NCI-H460 (cell line): ENCODE data around the gene SYNE1. TPM values are rescaled to one million over a fixed set of nuclear protein-coding genes. Genes with fewer than 3 reads are reported as not detected.
"Not testable (repeated sequence)": the region's sequence is repeated elsewhere in the genome, so short reads cannot be mapped to it uniquely, and the experiment has no call there.

Experiments
- DNase-seq: peaks from one replicate; pipeline ENCODE4 v3.0.0-alpha.2; 2016; ENCODE audit warnings: low read depth; ENCODE audit errors: extremely low read depth
- total RNA-seq: library from RNA; depleted of rRNA; stranded (reverse); fragments of >200 nt; shearing (Covaris generic); gene quantifications from 2 replicates; pipeline ENCODE4 v1.2.3, GENCODE V29; 2014

The SYNE1 gene
- total RNA-seq, 1 experiment from 2014 or later = 34.3 TPM

DNA sequence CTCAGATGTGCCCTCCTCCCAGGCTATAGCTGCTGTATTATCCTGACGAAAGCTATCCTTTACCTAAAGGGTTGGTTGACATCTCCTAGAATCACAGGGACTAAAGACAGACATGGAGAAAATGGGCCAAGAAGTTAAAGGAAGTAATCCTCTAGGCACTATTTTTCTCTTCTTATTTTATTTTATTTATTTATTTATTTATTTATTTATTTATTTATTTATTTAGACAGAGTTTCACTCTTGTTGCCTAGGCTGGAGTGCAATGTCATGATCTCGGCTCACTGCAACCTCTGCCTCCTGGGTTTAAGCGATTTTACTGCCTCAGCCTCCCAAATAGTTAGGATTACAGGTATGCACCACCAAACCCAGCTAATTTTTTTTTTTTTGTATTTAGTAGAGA lies 309.0 kb downstream of the SYNE1 start:
- DNase-seq = not testable (repeated sequence)

- DNase-seq = no peak
Observed at GRCh38 chr6:152323376-152323775, 313.8 kb downstream of the SYNE1 start.

DNA sequence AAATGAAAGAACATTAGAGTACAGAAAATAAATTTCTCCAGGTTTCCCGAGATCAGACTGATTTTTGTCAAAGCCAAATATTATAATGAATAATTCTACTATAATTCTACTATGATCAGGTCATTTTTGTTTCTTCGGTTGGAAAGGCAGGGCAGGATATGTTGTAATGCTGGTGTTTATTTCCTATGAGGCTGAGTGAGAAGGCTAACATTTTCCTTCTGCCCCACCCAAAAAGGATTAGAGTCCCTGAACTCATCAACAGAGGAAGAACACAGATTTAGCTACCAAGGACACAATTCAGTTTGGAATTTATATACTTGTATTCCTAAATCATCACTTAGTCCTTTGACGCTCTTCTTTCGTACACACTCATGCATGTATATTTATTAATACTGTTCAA lies 318.9 kb downstream of the SYNE1 start:
- no peak for DNase-seq

- DNase-seq = no peak
Observed at GRCh38 chr6:152316024-152316423, 321.1 kb downstream of the SYNE1 start.

DNA sequence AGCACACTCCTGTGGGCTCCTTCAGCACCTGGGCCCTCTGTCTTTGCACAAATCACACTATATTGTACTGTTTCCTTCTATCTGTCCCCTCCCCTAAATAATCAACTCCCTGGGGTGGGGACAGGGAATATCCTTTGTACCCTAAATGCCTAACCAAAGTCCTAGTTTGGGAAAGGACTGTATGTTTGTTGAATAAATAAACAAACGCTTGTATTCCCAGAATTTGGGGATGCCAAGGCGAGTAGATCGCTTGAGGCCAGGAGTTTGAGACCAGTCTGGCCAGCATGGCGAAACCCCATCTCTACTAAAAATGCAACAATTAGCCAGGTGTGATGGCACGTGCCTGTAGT lies 322.7 kb downstream of the SYNE1 start:
- DNase-seq = no peak

DNA sequence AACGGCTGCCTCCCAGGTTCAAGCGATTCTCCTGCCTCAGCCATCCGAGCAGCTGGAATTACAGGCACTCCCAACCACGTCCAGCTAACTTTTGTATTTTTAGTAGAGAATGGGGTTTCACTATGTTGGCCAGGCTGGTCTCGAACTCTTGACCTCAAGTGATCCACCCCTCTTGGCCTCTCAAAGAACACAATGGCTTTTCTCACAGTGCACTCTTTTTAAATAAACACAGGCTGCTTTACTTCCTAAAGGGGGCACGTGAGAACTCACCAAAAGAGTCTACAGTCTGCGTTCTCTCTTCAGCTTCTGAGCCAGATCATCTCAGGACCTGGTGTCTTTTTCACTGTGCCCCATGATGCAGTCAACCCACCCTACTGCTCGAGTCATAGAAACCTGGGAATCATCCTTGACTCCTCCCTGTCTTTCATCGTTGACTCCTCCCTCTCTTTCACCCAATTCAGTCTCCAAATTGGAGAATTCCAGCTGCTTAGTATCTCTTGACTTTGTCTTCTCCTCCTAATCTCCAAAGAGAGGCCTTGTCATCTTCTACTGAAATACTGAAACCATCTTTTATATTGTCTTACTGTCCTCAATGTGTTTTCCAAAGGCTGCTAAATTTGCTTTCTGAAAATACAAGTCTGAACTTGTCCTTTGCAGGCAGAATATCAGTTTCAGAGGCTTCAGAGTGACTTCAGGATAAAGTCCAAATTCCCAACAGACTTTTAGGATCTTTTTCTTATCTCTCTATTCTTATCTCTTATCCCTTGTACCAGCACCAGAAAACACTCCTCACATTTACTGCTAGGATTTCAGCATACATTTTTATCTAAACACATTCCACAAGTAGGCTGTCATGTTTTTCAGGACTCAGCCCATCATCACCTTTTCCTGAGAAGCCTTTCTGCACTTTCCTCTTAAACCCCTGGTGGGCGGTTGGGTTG lies 323.4 kb downstream of the SYNE1 start:
- no peak for DNase-seq

DNA sequence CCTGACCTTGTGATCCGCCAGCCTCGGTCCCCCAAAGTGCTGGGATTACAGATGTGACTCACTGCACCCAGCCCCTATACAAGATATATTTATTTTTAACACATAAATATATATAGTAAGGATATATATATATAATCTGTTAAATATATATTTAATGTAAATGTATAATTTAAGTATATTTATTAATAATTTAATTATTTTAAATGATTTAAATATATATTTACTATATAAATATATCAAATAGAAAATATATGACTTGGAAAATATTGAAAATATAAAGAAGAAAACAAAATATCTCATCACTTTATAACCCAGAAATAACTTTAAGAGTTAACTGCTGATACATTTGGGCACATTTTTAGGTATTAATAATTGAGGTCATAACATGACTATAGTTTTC lies 324.7 kb downstream of the SYNE1 start:
- DNase-seq = no peak

DNA sequence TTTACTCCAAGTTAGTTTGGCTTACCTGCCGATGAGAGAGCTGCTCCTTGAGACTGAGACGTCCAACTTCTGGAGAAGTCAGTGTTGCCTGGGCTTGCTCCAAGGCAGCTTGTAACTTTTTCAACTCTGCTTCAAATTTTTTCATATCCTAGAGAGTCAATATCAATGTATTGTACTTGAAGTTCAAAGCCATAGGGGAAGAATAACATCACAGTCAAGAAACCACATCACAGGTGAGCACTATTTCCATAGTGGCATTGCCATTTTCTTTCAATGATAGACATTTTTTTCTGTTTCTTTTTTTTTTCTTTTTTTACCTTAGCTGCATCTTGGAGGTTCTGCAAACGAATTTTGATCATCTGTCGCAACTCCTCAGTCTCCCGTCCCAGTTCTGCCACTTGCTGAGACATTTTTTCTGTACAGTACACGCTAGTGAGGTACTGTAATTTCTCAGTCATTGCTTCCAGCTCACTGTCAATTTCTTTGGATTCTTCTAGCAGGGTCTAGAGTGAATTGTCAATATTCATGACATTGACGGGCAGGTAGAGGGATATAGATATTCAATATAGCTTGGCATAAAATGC lies 326.7 kb downstream of the SYNE1 start:
- no peak for DNase-seq

DNA sequence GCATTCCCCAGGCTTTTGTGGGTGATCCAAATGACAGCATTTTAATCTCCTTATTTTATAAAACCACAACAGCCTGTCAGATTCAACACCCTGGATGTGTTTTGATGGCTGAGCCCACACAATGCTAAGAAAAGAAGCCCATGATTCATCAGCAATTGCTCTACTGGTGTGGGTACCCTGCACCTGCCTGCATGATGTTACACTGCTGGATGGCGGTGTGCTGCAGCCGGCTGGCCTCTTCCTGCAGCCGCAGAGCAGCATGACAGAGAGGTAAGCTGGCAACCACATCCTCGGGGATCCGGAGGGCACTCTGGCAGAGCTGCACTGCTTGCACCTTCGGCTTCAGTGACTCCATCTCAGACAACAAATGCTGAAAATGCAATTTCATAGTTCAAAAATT lies 327.5 kb downstream of the SYNE1 start:
- no peak for DNase-seq

- DNase-seq = no peak
Observed at GRCh38 chr6:152309006-152309405, 328.2 kb downstream of the SYNE1 start.

- DNase-seq = no peak
Observed at GRCh38 chr6:152308306-152308705, 328.9 kb downstream of the SYNE1 start.

DNA sequence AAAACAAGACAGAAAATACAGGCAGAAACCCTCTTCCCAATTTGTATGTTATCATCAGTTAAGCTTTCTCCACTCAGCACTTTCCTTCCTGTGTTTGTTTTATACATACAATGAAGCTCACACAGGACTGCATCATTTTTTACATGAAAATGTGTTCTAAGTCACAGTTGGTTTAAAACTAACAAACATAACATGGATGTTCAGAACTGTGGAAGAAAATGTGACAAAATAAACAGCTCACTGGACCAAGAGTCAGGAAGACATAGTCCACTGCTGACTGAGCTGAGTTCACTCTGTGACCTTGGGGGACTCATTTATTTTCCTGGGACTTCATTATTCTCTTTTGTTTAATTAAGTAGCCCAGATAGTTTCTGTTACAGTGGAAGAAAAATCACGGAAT lies 331.5 kb downstream of the SYNE1 start:
- DNase-seq = no peak

GRCh38 chr6:152301765-152302568 lies 335.2 kb downstream of the SYNE1 start:
- DNase-seq = no peak

GRCh38 chr6:152301021-152301764 lies 336.0 kb downstream of the SYNE1 start:
- no peak for DNase-seq

DNA sequence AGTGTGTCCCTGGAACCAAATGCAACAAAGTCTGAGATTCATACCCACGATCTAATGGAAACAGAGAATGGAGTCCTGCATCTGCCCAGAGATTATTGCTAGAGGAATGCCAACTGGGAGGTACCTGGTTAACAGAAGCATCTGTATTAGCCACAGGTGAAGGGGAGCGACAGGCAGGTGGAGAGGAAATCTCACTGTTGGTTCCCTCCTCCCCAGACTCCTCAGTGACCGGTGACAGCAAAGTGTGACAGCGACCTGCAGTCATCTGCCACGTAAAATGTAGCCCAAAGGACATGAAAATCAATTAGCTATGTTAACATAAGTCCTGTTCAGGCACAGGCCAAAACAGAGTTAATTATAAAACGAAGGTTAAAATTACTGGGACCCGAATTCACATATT lies 336.6 kb downstream of the SYNE1 start:
- no peak for DNase-seq

- no peak for DNase-seq
Observed at GRCh38 chr6:152298848-152299735, 338.1 kb downstream of the SYNE1 start.

DNA sequence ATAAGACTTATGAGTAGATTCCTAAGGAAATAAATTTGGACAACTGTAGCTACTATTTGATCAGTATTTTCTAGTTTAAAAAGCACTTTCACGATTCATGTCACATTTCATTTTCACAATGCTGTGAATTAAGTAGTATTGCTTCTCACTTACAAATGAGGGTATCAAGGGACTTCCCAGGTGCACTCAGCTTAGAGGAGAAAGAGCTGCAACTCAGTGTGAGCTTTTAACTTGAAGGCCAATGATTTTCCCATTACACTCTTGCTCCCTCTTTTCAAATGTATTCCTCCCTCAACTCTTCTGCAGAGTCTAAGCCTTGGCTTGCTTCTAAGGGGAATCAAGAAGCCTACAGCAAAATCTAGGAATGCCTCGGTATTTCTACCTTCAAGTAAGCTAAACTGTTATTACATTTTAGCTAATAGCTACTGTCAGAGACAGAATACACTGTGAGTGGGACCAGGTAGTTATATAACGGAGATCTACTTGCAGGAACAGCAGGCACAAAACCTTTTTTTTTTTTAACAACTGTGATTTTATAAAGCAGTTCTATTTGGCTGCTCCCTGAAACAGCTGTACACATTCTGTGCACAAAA lies 339.0 kb downstream of the SYNE1 start:
- no peak for DNase-seq

DNA sequence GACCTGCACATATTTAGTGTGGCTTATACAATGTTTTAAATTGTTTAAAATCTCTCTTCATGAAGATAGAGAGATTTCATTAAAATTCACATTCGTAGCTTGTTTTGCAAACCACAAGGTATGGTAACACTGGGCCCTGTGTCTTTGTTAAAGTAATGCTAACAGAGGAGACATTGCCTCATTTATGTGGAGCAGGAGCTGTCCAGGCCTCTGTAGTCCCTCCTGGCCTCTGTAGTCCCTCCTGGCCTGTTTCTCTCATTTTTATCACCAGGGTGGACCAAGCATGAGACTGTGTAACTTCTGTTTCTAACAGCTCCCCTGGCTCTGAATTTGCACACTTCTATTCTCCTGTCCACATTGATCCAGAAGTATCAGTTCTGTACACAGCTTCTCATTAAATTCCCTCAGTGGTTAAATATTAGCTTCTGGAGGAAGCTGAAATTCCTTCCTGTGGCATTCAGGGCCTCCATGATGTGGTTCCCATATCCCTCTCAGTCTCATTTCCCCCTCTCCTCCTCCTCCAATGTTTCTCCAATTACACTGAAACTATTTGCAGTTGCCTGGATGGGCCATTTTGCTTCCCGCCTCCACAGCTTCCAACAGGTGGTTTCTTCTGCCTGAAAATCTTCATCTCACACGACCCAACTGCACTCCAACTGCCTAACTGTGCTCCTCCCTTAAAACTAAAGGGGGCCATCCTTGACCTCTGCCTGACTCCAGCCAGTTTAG lies 340.4 kb downstream of the SYNE1 start:
- DNase-seq = no peak

- no peak for DNase-seq
Observed at GRCh38 chr6:152295920-152296319, 341.2 kb downstream of the SYNE1 start.
